GM12864 (cell line): ENCODE measurements around the gene FPR3.

Experiments used
- DNase-seq: peaks from one replicate; pipeline ENCODE4 v3.0.0-alpha.2; 2011; ENCODE audit warnings: low read depth
- H3K4me3 ChIP-seq: 2 replicates; pipeline ENCODE4 v1.5.1; 2011; ENCODE audit warnings: mild to moderate bottlenecking, low read depth, low read length, control low read depth
- TF ChIP-seq, protein P1 (sequence below): IDR thresholded peaks from 2 replicates; pipeline ENCODE4 v1.5.1; 2011; ENCODE audit warnings: low read depth, mild to moderate bottlenecking, moderate library complexity, low read length, control low read depth, inconsistent platforms; ENCODE audit errors: missing control alignments

Gene FPR3

DNA sequence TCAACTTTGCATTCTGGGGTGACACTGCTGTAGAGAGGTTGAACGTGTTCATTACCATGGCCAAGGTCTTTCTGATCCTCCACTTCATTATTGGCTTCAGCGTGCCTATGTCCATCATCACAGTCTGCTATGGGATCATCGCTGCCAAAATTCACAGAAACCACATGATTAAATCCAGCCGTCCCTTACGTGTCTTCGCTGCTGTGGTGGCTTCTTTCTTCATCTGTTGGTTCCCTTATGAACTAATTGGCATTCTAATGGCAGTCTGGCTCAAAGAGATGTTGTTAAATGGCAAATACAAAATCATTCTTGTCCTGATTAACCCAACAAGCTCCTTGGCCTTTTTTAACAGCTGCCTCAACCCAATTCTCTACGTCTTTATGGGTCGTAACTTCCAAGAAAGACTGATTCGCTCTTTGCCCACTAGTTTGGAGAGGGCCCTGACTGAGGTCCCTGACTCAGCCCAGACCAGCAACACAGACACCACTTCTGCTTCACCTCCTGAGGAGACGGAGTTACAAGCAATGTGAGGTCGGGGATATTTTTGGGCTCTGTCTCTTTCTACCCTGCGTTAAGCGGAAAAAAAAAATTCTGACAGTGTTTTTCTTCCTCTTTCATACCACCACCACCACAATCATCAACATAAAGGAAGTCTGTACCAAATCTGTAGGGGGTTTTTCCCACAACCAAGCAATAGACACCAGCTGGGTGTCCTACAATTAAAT lies 29.5 kb downstream of the FPR3 start:
- DNase-seq = no peak
- TF ChIP-seq, protein P1, sequence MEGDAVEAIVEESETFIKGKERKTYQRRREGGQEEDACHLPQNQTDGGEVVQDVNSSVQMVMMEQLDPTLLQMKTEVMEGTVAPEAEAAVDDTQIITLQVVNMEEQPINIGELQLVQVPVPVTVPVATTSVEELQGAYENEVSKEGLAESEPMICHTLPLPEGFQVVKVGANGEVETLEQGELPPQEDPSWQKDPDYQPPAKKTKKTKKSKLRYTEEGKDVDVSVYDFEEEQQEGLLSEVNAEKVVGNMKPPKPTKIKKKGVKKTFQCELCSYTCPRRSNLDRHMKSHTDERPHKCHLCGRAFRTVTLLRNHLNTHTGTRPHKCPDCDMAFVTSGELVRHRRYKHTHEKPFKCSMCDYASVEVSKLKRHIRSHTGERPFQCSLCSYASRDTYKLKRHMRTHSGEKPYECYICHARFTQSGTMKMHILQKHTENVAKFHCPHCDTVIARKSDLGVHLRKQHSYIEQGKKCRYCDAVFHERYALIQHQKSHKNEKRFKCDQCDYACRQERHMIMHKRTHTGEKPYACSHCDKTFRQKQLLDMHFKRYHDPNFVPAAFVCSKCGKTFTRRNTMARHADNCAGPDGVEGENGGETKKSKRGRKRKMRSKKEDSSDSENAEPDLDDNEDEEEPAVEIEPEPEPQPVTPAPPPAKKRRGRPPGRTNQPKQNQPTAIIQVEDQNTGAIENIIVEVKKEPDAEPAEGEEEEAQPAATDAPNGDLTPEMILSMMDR = no peak
- no peak overlapping the region for H3K4me3 ChIP-seq

DNA sequence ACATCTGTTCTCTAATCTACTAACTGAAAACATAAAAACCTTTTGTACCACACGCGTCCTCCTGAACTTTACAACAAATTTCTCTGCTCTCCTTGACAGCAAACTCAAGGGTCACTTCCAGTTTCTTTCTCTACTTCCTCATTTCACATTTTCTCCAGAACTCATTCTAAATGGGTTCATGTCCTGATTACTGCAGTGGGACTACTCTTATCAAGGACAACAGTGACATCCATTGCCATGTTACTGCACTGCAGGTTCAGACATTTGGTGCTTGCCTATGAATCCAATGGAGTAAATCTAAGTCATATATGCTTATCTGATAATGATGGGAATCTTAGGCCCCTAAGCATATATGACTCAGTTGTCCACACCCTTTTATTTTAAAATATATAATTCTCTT lies 35.3 kb downstream of the FPR3 start:
- TF ChIP-seq, protein P1 = no peak

DNA sequence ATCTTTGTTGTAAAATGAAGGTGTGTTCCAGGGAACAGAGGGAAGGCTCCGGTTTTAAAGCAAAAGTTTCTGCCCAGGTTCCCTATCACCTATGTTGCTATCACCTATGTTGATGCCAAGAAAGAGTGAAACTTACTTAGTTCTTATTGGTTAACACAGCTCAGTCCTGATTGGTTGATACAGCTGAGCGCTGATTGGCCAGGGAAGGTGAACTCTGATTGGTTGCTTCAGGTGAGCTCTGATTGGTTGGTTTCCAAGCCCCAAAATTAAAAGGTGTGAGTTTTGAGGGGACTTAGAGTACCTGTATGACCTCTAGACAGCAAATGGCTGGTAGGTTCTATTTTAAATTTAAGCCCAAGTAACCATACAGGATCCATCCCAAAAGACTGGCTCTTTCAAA lies 42.2 kb downstream of the FPR3 start:
- TF ChIP-seq, protein P1 = no peak
- no peak overlapping the region for H3K4me3 ChIP-seq
- no peak for DNase-seq

More for the DNA sequence above, 35.3 kb downstream of the FPR3 start:
- no peak overlapping the region for H3K4me3 ChIP-seq
- DNase-seq = no peak

DNA sequence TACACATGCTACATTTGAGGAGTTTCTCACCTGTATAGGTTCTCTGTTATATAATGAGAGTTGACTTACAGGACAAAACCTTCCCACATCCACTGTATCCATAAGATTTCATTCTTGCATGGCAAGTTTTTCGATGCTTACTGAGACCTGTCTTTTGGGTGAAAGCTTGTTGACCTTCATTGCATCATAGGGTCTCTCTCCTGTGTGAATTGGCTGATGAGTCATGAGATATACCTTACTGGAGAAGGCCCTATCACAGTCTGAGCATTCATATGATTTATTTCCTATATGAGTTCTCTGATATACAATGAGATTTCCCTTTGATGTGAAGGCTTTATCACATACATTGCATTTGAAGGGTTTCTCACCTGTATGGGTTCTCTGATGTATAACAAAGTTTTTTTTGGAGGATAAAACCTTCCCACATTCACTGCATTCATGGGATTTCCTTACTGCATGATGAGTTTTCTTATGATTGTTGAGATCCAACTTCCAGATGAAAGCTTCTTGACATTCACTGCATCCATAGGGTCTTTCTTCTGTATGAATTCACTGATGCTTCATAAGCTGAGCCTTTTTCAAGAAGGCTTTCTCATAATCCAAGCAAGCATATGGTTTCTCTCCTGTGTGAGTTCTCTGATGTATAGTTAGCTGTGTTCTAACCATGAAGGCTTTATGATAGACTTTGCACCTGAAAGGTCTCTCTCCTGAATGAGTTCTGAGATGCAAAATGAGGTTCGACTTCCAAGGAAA lies 67.1 kb downstream of the FPR3 start:
- no peak overlapping the region for H3K4me3 ChIP-seq
- no peak for DNase-seq
- TF ChIP-seq, protein P1 = no peak

DNA sequence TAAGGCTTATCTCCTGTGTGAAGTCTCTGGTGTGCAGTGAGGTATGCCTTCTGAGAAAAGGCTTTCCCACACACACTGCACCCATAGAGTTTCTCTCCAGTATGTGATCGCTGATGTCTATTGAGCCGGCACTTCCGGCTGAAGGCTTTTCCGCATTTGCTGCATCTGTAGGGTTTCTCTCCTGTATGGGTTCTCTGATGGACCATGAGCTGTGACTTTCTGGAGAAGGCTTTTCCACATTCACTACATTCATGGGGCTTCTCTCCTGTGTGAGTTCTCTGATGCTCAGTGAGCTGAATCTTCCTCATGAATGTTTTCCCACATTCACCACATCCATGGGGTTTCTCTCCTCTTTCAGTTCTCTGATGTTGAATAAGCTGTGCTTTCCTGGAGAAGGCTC lies 78.1 kb downstream of the FPR3 start:
- no peak for DNase-seq
- H3K4me3 ChIP-seq = no peak overlapping the region
- TF ChIP-seq, protein P1 = no peak
